NCI-H226 (cell line): ENCODE measurements around the gene MYH4.

Source experiments
- DNase-seq: peaks from one replicate; pipeline ENCODE4 v3.0.0-alpha.2; 2015

MYH4 gene

GRCh38 chr17:10421211-10421610 is 48.1 kb downstream of the MYH4 start:
- no peak for DNase-seq

GRCh38 chr17:10420811-10421210 is 48.5 kb downstream of the MYH4 start:
- no peak for DNase-seq

- no peak for DNase-seq
Measured at GRCh38 chr17:10417431-10417830, 51.9 kb downstream of the MYH4 start.

GRCh38 chr17:10415161-10415560 is 54.2 kb downstream of the MYH4 start:
- DNase-seq, result no peak

GRCh38 chr17:10403589-10403988 is 65.8 kb downstream of the MYH4 start:
- no peak for DNase-seq

GRCh38 chr17:10398352-10398751 is 71.0 kb downstream of the MYH4 start:
- no peak for DNase-seq

GRCh38 chr17:10396524-10397163 is 72.7 kb downstream of the MYH4 start:
- DNase-seq, result no peak

GRCh38 chr17:10394201-10394887 is 75.0 kb downstream of the MYH4 start:
- no peak for DNase-seq
